ENCODE results near the gene TMEM238L.

DNA sequence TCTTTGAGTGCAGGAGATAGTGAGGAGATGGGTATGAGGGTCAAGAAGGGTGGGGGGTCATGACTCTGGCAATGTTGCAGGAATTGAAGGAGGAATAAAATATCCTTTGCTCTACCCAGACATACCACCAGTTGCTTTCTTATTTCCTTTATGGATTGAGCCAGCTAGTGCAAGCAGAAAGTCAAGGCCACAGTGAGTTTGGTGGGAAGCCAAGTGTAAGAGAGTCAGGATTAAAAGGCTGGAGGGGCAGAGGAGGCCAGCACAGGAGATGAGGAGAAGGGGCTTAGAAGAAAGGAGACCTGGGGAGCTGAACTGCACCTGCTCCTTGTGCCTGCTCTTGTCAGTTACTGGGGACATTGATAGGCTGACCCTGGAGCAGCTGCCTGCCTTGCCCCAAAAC, 17.9 kb upstream of the TMEM238L start:
- TF ChIP-seq POLR2A (IDR thresholded peaks at IDR 0.05): no peak
- TF ChIP-seq, protein P1, sequence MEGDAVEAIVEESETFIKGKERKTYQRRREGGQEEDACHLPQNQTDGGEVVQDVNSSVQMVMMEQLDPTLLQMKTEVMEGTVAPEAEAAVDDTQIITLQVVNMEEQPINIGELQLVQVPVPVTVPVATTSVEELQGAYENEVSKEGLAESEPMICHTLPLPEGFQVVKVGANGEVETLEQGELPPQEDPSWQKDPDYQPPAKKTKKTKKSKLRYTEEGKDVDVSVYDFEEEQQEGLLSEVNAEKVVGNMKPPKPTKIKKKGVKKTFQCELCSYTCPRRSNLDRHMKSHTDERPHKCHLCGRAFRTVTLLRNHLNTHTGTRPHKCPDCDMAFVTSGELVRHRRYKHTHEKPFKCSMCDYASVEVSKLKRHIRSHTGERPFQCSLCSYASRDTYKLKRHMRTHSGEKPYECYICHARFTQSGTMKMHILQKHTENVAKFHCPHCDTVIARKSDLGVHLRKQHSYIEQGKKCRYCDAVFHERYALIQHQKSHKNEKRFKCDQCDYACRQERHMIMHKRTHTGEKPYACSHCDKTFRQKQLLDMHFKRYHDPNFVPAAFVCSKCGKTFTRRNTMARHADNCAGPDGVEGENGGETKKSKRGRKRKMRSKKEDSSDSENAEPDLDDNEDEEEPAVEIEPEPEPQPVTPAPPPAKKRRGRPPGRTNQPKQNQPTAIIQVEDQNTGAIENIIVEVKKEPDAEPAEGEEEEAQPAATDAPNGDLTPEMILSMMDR (IDR thresholded peaks at IDR 0.05 in 4 of 5, conservative IDR thresholded peaks at IDR 0.05 in 1 of 5): no peak

All from gastrocnemius medialis (tissue), 4 donors.